Mammary epithelial cell (primary cell): ENCODE results near the gene HSPA12B.

ENCODE experiments used
- EZH2 ChIP-seq: IDR thresholded peaks from 2 replicates; pipeline ENCODE4 v1.6.1; 2012; ENCODE audit warnings: low read length, inconsistent platforms, borderline replicate concordance
- TF ChIP-seq, protein P1 (sequence below), 2 donors: IDR thresholded peaks in 1 of 2; conservative IDR thresholded peaks in 1 of 2; 2 replicates each; pipeline ENCODE4 v1.5.1; 2011 to 2012; ENCODE audit warnings: inconsistent platforms in 2 of 2, low read length in 2 of 2, mild to moderate bottlenecking in 2 of 2, control low read depth in 1 of 2, low read depth in 1 of 2; ENCODE audit not compliant: insufficient read depth in 1 of 2; ENCODE audit errors: extremely low read depth in 1 of 2

DNA sequence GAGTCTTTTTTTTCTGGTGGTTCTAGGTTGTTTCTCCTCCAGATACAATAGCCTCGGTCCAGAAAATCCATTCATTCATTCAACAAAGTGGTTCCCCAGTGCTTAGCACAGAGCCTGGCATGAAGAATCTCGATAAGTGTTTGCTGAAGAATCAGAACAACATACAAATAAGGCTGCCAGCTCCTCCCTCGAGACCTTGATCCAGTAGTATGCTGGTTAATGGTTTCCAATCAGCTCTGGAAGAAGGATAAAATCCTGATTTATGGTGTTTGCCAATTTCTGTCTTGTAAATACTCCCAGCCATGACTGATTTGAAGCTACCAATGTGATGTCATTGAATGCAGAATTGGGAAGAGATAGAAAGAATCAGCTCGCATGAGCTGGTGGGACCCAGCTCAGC is 3.3 kb downstream of the HSPA12B start:
- TF ChIP-seq, protein P1, sequence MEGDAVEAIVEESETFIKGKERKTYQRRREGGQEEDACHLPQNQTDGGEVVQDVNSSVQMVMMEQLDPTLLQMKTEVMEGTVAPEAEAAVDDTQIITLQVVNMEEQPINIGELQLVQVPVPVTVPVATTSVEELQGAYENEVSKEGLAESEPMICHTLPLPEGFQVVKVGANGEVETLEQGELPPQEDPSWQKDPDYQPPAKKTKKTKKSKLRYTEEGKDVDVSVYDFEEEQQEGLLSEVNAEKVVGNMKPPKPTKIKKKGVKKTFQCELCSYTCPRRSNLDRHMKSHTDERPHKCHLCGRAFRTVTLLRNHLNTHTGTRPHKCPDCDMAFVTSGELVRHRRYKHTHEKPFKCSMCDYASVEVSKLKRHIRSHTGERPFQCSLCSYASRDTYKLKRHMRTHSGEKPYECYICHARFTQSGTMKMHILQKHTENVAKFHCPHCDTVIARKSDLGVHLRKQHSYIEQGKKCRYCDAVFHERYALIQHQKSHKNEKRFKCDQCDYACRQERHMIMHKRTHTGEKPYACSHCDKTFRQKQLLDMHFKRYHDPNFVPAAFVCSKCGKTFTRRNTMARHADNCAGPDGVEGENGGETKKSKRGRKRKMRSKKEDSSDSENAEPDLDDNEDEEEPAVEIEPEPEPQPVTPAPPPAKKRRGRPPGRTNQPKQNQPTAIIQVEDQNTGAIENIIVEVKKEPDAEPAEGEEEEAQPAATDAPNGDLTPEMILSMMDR (conservative IDR thresholded peaks at IDR 0.05 in 1 of 2, IDR thresholded peaks at IDR 0.05 in 1 of 2; ENCODE audit: extremely low read depth in 1 of 2, insufficient read depth in 1 of 2, low read depth in 1 of 2, low read length in 2 of 2) = no peak
- no peak for TF ChIP-seq EZH2
